OCI-LY1 (cell line): ENCODE measurements around the gene SORBS1.

Experiments used
- H2AFZ ChIP-seq: fragments of 200-600 bp; sonication (generic), shearing (Covaris generic); 2 replicates; pipeline ENCODE4 v1.6.0; 2014; ENCODE audit warnings: antibody characterized with exemption, mild to moderate bottlenecking, low read length
- H3F3A ChIP-seq: fragments of 200-600 bp; sonication (generic), shearing (Covaris generic); 2 replicates; pipeline ENCODE4 v1.6.0; 2014; ENCODE audit warnings: mild to moderate bottlenecking, antibody characterized with exemption, low read length, moderate library complexity; ENCODE audit not compliant: insufficient read depth
- H3K27ac ChIP-seq: fragments of 200-600 bp; sonication (generic); 2 replicates; pipeline ENCODE4 v1.5.1; 2014; ENCODE audit warnings: low read length, mixed run types, mild to moderate bottlenecking, low read depth; ENCODE audit not compliant: poor library complexity, severe bottlenecking
- H3K27me3 ChIP-seq: fragments of 200-600 bp; sonication (generic); 2 replicates; pipeline ENCODE4 v1.6.0; 2014; ENCODE audit warnings: antibody characterized with exemption, mild to moderate bottlenecking, low read length, moderate library complexity; ENCODE audit not compliant: insufficient read depth
- H3K36me3 ChIP-seq: fragments of 200-600 bp; sonication (generic); 2 replicates; pipeline ENCODE4 v1.6.1; 2014; ENCODE audit warnings: mild to moderate bottlenecking, antibody characterized with exemption, low read length, moderate library complexity, mixed read lengths; ENCODE audit not compliant: insufficient read depth
- H3K4me1 ChIP-seq: fragments of 200-600 bp; sonication (generic); 2 replicates; pipeline ENCODE4 v1.5.1; 2014; ENCODE audit warnings: mild to moderate bottlenecking, low read length, moderate library complexity; ENCODE audit not compliant: insufficient read depth, severe bottlenecking
- H3K4me2 ChIP-seq: fragments of 200-600 bp; sonication (generic), shearing (Covaris generic); 2 replicates; pipeline ENCODE4 v1.6.1; 2014; ENCODE audit warnings: low read length
- H3K4me3 ChIP-seq: fragments of 200-600 bp; sonication (generic); 2 replicates; pipeline ENCODE4 v1.5.1; 2014; ENCODE audit warnings: low read length, low read depth, mild to moderate bottlenecking, mixed read lengths; ENCODE audit not compliant: poor library complexity, severe bottlenecking
- H3K79me2 ChIP-seq: fragments of 200-600 bp; shearing (Covaris generic); 2 replicates; pipeline ENCODE4 v1.6.1; 2016; ENCODE audit warnings: mixed run types, low read length, mixed read lengths; ENCODE audit not compliant: insufficient read depth
- H3K9ac ChIP-seq: fragments of 200-600 bp; sonication (generic), shearing (Covaris generic); 2 replicates; pipeline ENCODE4 v1.6.1; 2014; ENCODE audit warnings: mild to moderate bottlenecking, low read length, mixed read lengths
- H3K9me2 ChIP-seq: fragments of 200-600 bp; sonication (generic), shearing (Covaris generic); 2 replicates; pipeline ENCODE4 v1.6.1; 2014; ENCODE audit warnings: low read depth, mild to moderate bottlenecking, low read length, mixed read lengths
- H3K9me3 ChIP-seq: fragments of 200-600 bp; shearing (Covaris generic); 2 replicates; pipeline ENCODE4 v1.6.1; 2014; ENCODE audit warnings: low read length, mixed read lengths
- H4K20me1 ChIP-seq: fragments of 200-600 bp; sonication (generic), shearing (Covaris generic); 2 replicates; pipeline ENCODE4 v1.6.0; 2016; ENCODE audit warnings: mild to moderate bottlenecking, low read length; ENCODE audit not compliant: insufficient read depth
- EZH2 ChIP-seq: fragments of 200-600 bp; sonication (generic), shearing (Covaris generic); IDR thresholded peaks from 2 replicates; pipeline ENCODE4 v1.8.0; 2017; ENCODE audit warnings: borderline replicate concordance, mixed run types, mild to moderate bottlenecking, antibody characterized with exemption, low read length, moderate library complexity, mixed read lengths
- TF ChIP-seq, protein P1 (sequence below): fragments of 200-600 bp; sonication (generic), shearing (Covaris generic); IDR thresholded peaks from 2 replicates; pipeline ENCODE4 v1.5.1; 2017; ENCODE audit warnings: mild to moderate bottlenecking, antibody characterized with exemption, low read length, moderate library complexity, mixed read lengths

The SORBS1 gene

DNA sequence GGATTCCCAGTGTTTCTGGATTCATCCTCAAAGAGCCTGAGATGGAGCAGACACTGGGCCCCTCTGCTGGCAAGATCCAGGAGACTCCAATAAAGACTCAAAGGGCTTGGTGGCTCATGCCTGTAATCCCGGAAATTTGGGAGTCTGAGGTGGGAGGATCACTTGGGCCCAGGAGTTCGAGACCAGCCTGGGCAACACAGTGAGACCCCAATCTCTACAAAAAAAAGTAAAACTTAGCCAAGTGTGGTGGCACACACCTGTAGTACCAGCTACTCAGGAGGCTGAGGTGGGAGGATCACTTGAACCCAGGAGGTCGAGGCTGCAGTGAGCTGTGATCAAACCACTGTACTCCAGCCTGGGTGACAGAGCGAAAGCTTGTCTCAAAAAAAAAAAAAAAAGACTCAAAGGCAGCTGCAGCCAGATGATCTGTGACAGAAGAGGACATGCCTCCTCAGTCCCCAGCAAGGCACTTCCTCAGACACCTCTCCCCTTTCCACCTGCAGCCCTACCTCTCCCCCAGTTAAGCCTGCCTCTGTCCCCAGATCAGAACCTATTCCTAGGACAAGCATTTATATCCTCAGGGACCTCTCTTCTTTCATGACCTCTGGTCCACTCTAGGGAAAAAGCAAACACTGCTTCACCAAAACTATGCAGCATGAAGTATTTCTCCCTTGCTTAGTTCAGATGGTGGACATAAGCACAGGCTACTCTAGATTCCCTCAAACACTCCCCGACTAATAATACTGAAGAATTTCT lies 298.2 kb downstream of the SORBS1 start:
- no peaks in the 10 kb centered on the region for H3F3A ChIP-seq
- H3K27ac ChIP-seq: no peak overlapping the region
- peaks cover 24% of the 10 kb centered on the region for H3K36me3 ChIP-seq
- H3K4me1 ChIP-seq: no peaks in the 10 kb centered on the region
- H4K20me1 ChIP-seq: no peaks in the 10 kb centered on the region
- no peak overlapping the region for H3K4me3 ChIP-seq
- H2AFZ ChIP-seq: no peak overlapping the region
- no peaks in the 10 kb centered on the region for H3K9me2 ChIP-seq
- H3K79me2 ChIP-seq: no peaks in the 10 kb centered on the region
- H3K4me2 ChIP-seq: no peak overlapping the region
- H3K27me3 ChIP-seq: no peaks in the 10 kb centered on the region
- no peak overlapping the region for H3K9ac ChIP-seq
- no peaks in the 10 kb centered on the region for H3K9me3 ChIP-seq
- no peak for TF ChIP-seq EZH2
- TF ChIP-seq, protein P1, sequence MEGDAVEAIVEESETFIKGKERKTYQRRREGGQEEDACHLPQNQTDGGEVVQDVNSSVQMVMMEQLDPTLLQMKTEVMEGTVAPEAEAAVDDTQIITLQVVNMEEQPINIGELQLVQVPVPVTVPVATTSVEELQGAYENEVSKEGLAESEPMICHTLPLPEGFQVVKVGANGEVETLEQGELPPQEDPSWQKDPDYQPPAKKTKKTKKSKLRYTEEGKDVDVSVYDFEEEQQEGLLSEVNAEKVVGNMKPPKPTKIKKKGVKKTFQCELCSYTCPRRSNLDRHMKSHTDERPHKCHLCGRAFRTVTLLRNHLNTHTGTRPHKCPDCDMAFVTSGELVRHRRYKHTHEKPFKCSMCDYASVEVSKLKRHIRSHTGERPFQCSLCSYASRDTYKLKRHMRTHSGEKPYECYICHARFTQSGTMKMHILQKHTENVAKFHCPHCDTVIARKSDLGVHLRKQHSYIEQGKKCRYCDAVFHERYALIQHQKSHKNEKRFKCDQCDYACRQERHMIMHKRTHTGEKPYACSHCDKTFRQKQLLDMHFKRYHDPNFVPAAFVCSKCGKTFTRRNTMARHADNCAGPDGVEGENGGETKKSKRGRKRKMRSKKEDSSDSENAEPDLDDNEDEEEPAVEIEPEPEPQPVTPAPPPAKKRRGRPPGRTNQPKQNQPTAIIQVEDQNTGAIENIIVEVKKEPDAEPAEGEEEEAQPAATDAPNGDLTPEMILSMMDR: no peak

DNA sequence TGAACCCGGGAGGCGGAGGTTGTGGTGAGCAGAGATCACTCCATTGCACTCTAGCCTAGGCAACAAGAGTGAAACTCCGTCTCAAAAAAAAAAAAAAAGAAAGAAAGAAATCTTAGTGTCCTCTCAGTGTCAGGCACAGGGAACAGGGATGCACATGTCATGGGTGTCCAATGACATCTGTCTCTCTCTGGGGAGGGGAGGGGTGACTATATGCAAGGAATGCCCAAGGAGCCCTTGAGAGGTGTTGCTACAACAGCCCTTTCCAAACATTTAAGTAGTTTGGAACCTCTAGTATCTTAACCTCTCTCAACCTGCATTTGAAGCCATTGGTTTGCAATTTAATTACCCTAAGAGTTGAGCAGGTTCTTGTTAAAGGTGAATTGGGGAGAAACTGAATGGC lies 299.2 kb downstream of the SORBS1 start:
- Histone ChIP-seq H3F3A (no peaks in the 10 kb centered on the region), H3K9me3 (no peaks in the 10 kb centered on the region), H2AFZ (no peak overlapping the region), H3K79me2 (no peaks in the 10 kb centered on the region), H3K9me2 (no peaks in the 10 kb centered on the region), H3K27ac (no peak overlapping the region), H3K4me3 (no peak overlapping the region), H3K4me2 (no peak overlapping the region), H3K4me1 (no peaks in the 10 kb centered on the region), H3K9ac (no peak overlapping the region), H4K20me1 (no peaks in the 10 kb centered on the region), H3K27me3 (no peaks in the 10 kb centered on the region), H3K36me3 (peaks cover 26% of the 10 kb centered on the region)
- TF ChIP-seq, protein P1: no peak
- TF ChIP-seq EZH2: no peak
